ENCODE measurements around the gene SH3BP4. TPM values are rescaled to one million over a fixed set of nuclear protein-coding genes. Genes with fewer than 3 reads are reported as not detected.

The SH3BP4 gene
- total RNA-seq, 2 donors from 2014 or later, result 1.5 to 1.6 TPM

GRCh38 chr2:234920836-234921235 lies 31.0 kb upstream of the SH3BP4 start:
- H3K4me1 Mint-ChIP-seq (ENCODE audit: low read depth), result no peaks in the 10 kb centered on the region
- H3K27me3 Mint-ChIP-seq (ENCODE audit: low read depth), result peaks cover 7% of the 10 kb centered on the region
- ATAC-seq (replicated peaks in 1 of 2) (no peak), DNase-seq (no peak)
- no peak overlapping the region for H3K27ac Mint-ChIP-seq
- no peak overlapping the region for H3K4me3 Mint-ChIP-seq
- no peaks in the 10 kb centered on the region for H3K36me3 Mint-ChIP-seq (ENCODE audit: insufficient read depth in 2 of 2)
- peaks cover 0 to 5% of the 10 kb centered on the region in 2 donors for H3K9me3 Mint-ChIP-seq

- Mint-ChIP-seq H3K4me3 (no peak overlapping the region), H3K36me3 (ENCODE audit: insufficient read depth in 2 of 2) (no peaks in the 10 kb centered on the region), H3K27ac (no peak overlapping the region), H3K4me1 (ENCODE audit: low read depth) (no peaks in the 10 kb centered on the region), H3K27me3 (ENCODE audit: low read depth) (no peaks in the 10 kb centered on the region), H3K9me3 (peaks cover 0 to 5% of the 10 kb centered on the region in 2 donors)
- DNase-seq (no peak), ATAC-seq (replicated peaks in 1 of 2) (no peak)
Measured at GRCh38 chr2:234929002-234929401, 22.8 kb upstream of the SH3BP4 start.

- Mint-ChIP-seq H3K27me3 (ENCODE audit: low read depth) (no peaks in the 10 kb centered on the region), H3K4me3 (no peak overlapping the region), H3K36me3 (ENCODE audit: insufficient read depth in 2 of 2) (no peaks in the 10 kb centered on the region), H3K27ac (no peak overlapping the region), H3K4me1 (ENCODE audit: low read depth) (no peaks in the 10 kb centered on the region), H3K9me3 (no peaks in the 10 kb centered on the region)
- DNase-seq (peak; percentile 6 to 8), ATAC-seq (replicated peaks in 1 of 2) (peak; percentile 65 to 81)
Measured at GRCh38 chr2:234930397-234930796, 21.4 kb upstream of the SH3BP4 start.

- Mint-ChIP-seq H3K36me3 (ENCODE audit: insufficient read depth in 2 of 2) (no peaks in the 10 kb centered on the region), H3K27me3 (ENCODE audit: low read depth) (no peaks in the 10 kb centered on the region), H3K4me3 (no peak overlapping the region), H3K4me1 (ENCODE audit: low read depth) (no peaks in the 10 kb centered on the region), H3K27ac (no peak overlapping the region), H3K9me3 (no peaks in the 10 kb centered on the region)
- ATAC-seq (replicated peaks in 1 of 2) (no peak), DNase-seq (no peak)
Measured at GRCh38 chr2:234931371-234931770, 20.4 kb upstream of the SH3BP4 start.

GRCh38 chr2:234932591-234933168 lies 19.1 kb upstream of the SH3BP4 start:
- H3K27me3 Mint-ChIP-seq (ENCODE audit: low read depth), result no peaks in the 10 kb centered on the region
- H3K4me3 Mint-ChIP-seq, result no peak overlapping the region
- H3K36me3 Mint-ChIP-seq (ENCODE audit: insufficient read depth in 2 of 2), result no peaks in the 10 kb centered on the region
- H3K9me3 Mint-ChIP-seq, result no peaks in the 10 kb centered on the region
- no peak overlapping the region for H3K27ac Mint-ChIP-seq
- ATAC-seq (replicated peaks in 1 of 2) (no peak), DNase-seq (no peak)
- no peaks in the 10 kb centered on the region for H3K4me1 Mint-ChIP-seq (ENCODE audit: low read depth)

- no peaks in the 10 kb centered on the region for H3K9me3 Mint-ChIP-seq
- no peaks in the 10 kb centered on the region for H3K36me3 Mint-ChIP-seq (ENCODE audit: insufficient read depth in 2 of 2)
- no peak for DNase-seq
- no peaks in the 10 kb centered on the region for H3K4me1 Mint-ChIP-seq (ENCODE audit: low read depth)
- ATAC-seq (replicated peaks in 1 of 2), result no peak
- H3K4me3 Mint-ChIP-seq, result no peak overlapping the region
- peaks cover 8% of the 10 kb centered on the region for H3K27me3 Mint-ChIP-seq (ENCODE audit: low read depth)
- H3K27ac Mint-ChIP-seq, result no peak overlapping the region
Measured at GRCh38 chr2:234935311-234935710, 16.5 kb upstream of the SH3BP4 start.

- ATAC-seq (replicated peaks in 1 of 2) (no peak), DNase-seq (no peak)
- Mint-ChIP-seq H3K4me1 (ENCODE audit: low read depth) (no peaks in the 10 kb centered on the region), H3K27me3 (ENCODE audit: low read depth) (peaks cover 22% of the 10 kb centered on the region), H3K4me3 (no peak overlapping the region), H3K27ac (no peak overlapping the region), H3K9me3 (peaks cover 0 to 3% of the 10 kb centered on the region in 2 donors), H3K36me3 (ENCODE audit: insufficient read depth in 2 of 2) (no peaks in the 10 kb centered on the region)
Measured at GRCh38 chr2:234939576-234939975, 12.2 kb upstream of the SH3BP4 start.

- DNase-seq (no peak), ATAC-seq (replicated peaks in 1 of 2) (no peak)
- Mint-ChIP-seq H3K4me3 (no peak overlapping the region), H3K9me3 (peaks cover 0 to 3% of the 10 kb centered on the region in 2 donors), H3K27ac (no peak overlapping the region), H3K27me3 (ENCODE audit: low read depth) (peaks cover 22% of the 10 kb centered on the region), H3K4me1 (ENCODE audit: low read depth) (no peaks in the 10 kb centered on the region), H3K36me3 (ENCODE audit: insufficient read depth in 2 of 2) (no peaks in the 10 kb centered on the region)
Measured at GRCh38 chr2:234939996-234940395, 11.8 kb upstream of the SH3BP4 start.

GRCh38 chr2:234940527-234940926 lies 11.3 kb upstream of the SH3BP4 start:
- no peak overlapping the region for H3K4me3 Mint-ChIP-seq
- H3K36me3 Mint-ChIP-seq (ENCODE audit: insufficient read depth in 2 of 2), result no peaks in the 10 kb centered on the region
- H3K27me3 Mint-ChIP-seq (ENCODE audit: low read depth), result peaks cover 22% of the 10 kb centered on the region
- DNase-seq (no peak), ATAC-seq (replicated peaks in 1 of 2) (no peak)
- H3K9me3 Mint-ChIP-seq, result peaks cover 0 to 3% of the 10 kb centered on the region in 2 donors
- H3K4me1 Mint-ChIP-seq (ENCODE audit: low read depth), result no peaks in the 10 kb centered on the region
- no peak overlapping the region for H3K27ac Mint-ChIP-seq

- H3K27ac Mint-ChIP-seq, result no peak overlapping the region
- no peak for ATAC-seq (replicated peaks in 1 of 2)
- H3K4me3 Mint-ChIP-seq, result no peak overlapping the region
- peaks cover 55% of the 10 kb centered on the region for H3K27me3 Mint-ChIP-seq (ENCODE audit: low read depth)
- H3K36me3 Mint-ChIP-seq (ENCODE audit: insufficient read depth in 2 of 2), result no peaks in the 10 kb centered on the region
- peaks cover 1 to 3% of the 10 kb centered on the region in 2 donors for H3K9me3 Mint-ChIP-seq
- H3K4me1 Mint-ChIP-seq (ENCODE audit: low read depth), result no peaks in the 10 kb centered on the region
- DNase-seq, result no peak
Measured at GRCh38 chr2:234945339-234945873, 6.4 kb upstream of the SH3BP4 start.

GRCh38 chr2:234947556-234947955 lies 4.3 kb upstream of the SH3BP4 start:
- Mint-ChIP-seq H3K4me1 (ENCODE audit: low read depth) (no peaks in the 10 kb centered on the region), H3K27me3 (ENCODE audit: low read depth) (peaks cover 58% of the 10 kb centered on the region), H3K4me3 (no peak overlapping the region), H3K27ac (no peak overlapping the region), H3K9me3 (peaks cover 1 to 3% of the 10 kb centered on the region in 2 donors), H3K36me3 (ENCODE audit: insufficient read depth in 2 of 2) (no peaks in the 10 kb centered on the region)
- no peak for ATAC-seq (replicated peaks in 1 of 2)
- no peak for DNase-seq

- H3K27me3 Mint-ChIP-seq (ENCODE audit: low read depth), result peaks cover 71% of the 10 kb centered on the region
- H3K9me3 Mint-ChIP-seq, result peaks cover 0 to 1% of the 10 kb centered on the region in 2 donors
- H3K27ac Mint-ChIP-seq, result no peak overlapping the region
- no peak for ATAC-seq (replicated peaks in 1 of 2)
- H3K36me3 Mint-ChIP-seq (ENCODE audit: insufficient read depth in 2 of 2), result no peaks in the 10 kb centered on the region
- H3K4me1 Mint-ChIP-seq (ENCODE audit: low read depth), result no peaks in the 10 kb centered on the region
- DNase-seq, result no peak
- H3K4me3 Mint-ChIP-seq, result peak overlapping the region in 1 of 2 donors; percentile 9
Measured at GRCh38 chr2:234949762-234950434, 1.9 kb upstream of the SH3BP4 start.

- Mint-ChIP-seq H3K9me3 (peaks cover 0 to 1% of the 10 kb centered on the region in 2 donors), H3K4me1 (ENCODE audit: low read depth) (no peaks in the 10 kb centered on the region), H3K27ac (no peak overlapping the region), H3K27me3 (ENCODE audit: low read depth) (peaks cover 76% of the 10 kb centered on the region), H3K36me3 (ENCODE audit: insufficient read depth in 2 of 2) (no peaks in the 10 kb centered on the region), H3K4me3 (peak overlapping the region in 1 of 2 donors; percentile 9)
- no peak for DNase-seq
- no peak for ATAC-seq (replicated peaks in 1 of 2)
Measured at GRCh38 chr2:234950435-234950729, 1.4 kb upstream of the SH3BP4 start.
